TTC549 (cell line): ENCODE results near the gene TRABD.

Experiments used
- FAIRE-seq: peaks from 2 replicates; lab custom pipeline; 2012; peaks lifted over from hg19 to GRCh38; lab: Jason Lieb, UNC

TRABD gene

DNA sequence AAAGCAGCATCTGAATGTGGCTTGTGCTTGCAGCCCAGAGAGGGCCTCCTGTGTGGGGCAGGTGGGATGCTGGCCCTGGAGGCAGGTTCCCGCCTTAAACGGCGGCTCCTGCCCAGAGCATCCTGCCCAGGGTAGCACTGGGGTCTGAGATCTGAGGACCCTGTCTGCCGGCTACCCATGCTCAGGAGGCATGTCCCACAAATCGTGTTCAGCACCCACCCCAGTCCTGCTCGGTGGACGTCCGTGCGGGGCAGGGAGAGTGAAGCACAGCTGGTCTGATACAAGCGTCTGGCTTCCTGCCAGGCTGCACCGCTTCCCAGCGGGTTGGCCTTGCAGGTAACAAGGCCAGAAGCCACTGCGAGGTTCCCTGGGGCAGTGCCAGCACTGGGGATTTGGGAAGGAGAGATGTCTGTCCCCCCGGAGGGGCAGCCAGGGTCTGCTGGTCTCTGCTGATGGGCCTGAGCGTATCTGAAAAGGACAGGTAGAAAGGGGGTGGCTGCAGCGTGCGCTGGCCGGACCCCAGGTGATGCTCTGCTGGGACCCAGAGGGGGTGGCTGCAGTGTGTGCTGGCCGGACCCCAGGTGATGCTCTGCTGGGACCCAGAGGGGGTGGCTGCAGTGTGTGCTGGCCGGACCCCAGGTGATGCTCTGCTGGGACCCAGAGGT is 3.6 kb downstream of the TRABD start:
- FAIRE-seq = no peak

DNA sequence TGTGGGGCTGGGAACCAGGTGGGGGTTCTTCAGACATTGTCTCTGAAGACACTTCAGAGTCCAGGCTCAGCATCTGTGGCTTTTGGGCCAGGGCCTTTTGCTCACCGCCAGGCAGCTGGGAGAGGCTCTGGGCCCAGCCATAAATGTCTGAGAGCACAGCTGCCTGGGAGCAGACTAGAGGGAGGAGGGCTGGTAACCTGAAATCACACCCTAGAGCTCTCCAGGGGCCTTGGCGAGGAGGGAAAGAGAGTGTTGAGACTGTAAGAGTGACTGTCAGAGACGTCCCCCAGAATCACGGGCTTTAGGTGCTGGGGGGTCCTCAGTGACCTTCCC is 4.1 kb downstream of the TRABD start:
- FAIRE-seq = no peak

DNA sequence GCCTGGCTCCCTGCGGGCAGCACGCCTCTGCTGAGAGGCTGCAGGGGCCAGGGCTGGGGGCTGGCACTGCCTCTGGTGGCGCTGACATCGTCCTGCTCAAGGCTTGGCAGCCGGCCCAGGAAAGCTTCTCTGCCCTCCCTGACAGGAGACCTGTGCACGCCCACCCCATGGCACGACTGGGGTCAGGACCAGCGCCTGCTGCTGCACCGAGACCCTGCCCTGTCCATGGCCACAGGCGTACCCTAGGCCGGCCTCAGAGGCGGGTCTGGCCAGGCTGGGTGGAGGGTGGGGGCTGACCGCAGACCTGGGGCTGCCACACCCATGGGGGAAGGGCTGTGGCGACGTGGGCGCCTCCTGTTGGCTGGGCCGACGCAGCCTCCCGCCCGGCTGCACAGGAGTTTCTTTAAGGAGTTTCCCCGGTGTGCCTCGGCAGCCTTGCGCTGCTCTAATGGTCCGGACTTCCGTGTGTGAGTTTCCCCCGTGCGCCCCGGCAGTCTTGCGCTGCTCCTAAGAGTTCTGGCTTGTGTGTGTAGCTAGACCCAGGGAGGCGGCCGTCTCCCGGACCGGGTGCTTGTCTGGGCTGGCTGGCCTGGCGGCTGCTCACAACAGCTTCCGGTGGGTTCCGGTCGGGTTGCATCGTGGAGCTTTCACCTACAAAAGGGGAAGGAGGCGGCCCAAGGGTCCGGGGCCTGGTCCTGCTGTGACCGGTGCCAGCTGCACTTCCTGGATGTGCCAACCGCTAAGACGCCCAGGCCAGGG is 4.6 kb downstream of the TRABD start:
- FAIRE-seq = no peak

GRCh38 chr22:50190941-50191741 is 5.4 kb downstream of the TRABD start:
- FAIRE-seq = no peak

- no peak for FAIRE-seq
Observed at GRCh38 chr22:50192436-50193204, 6.9 kb downstream of the TRABD start.

- no peak for FAIRE-seq
Observed at GRCh38 chr22:50193621-50194020, 7.9 kb downstream of the TRABD start.

- FAIRE-seq = no peak
Observed at GRCh38 chr22:50194037-50194805, 8.5 kb downstream of the TRABD start.

DNA sequence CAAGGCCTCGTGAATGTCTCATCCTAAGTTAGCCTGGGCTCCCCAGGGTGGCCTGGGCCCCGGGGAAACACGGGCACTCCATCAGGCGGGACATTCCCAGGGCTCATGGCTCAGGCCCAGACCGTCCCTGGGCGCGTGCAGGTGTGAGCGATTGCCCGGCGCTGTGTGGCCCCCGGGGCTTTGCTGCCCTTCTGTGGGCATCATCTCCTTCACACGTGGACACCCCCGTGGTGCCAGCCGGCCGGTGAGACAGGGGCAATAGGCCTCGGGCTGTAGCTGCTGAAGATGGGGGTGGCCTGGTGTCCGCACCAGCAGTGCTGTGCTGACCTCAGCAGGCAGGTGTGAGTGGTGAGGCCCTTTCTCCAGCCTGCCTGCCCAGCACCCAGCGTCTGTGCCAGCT is 10.5 kb downstream of the TRABD start:
- no peak for FAIRE-seq

- FAIRE-seq = no peak
Observed at GRCh38 chr22:50197000-50197800, 11.5 kb downstream of the TRABD start.

- FAIRE-seq = no peak
Observed at GRCh38 chr22:50197856-50198623, 12.3 kb downstream of the TRABD start.

DNA sequence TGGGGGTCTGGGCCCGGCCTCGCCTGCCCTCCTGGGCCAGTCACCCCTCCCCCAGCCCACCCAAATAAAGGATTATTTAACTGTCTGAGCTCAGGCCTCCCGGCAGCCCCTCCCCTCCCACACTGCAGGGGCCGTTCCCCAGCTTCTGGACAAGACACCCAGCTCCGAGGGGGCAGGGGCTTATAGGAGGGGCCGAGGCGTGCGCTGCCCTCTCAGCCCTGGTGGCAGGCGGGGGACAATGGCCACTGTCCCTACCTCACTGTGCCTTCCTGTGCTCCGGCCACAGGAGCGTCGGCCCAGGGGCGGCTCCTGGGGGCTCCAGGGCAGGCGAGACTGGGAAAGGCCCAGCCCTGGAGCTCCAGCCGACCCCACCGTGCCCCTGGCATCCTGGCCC is 12.9 kb downstream of the TRABD start:
- FAIRE-seq = no peak

- no peak for FAIRE-seq
Observed at GRCh38 chr22:50199251-50199721, 13.6 kb downstream of the TRABD start.

GRCh38 chr22:50199829-50200460 is 14.2 kb downstream of the TRABD start:
- no peak for FAIRE-seq

GRCh38 chr22:50200461-50201190 is 14.9 kb downstream of the TRABD start, which contains the start of gene SELENOO:
TSS of gene SELENOO (plus strand) at chr22:50201011. CDS start at chr22:50201037, 26 bp downstream.
- FAIRE-seq = no peak

DNA sequence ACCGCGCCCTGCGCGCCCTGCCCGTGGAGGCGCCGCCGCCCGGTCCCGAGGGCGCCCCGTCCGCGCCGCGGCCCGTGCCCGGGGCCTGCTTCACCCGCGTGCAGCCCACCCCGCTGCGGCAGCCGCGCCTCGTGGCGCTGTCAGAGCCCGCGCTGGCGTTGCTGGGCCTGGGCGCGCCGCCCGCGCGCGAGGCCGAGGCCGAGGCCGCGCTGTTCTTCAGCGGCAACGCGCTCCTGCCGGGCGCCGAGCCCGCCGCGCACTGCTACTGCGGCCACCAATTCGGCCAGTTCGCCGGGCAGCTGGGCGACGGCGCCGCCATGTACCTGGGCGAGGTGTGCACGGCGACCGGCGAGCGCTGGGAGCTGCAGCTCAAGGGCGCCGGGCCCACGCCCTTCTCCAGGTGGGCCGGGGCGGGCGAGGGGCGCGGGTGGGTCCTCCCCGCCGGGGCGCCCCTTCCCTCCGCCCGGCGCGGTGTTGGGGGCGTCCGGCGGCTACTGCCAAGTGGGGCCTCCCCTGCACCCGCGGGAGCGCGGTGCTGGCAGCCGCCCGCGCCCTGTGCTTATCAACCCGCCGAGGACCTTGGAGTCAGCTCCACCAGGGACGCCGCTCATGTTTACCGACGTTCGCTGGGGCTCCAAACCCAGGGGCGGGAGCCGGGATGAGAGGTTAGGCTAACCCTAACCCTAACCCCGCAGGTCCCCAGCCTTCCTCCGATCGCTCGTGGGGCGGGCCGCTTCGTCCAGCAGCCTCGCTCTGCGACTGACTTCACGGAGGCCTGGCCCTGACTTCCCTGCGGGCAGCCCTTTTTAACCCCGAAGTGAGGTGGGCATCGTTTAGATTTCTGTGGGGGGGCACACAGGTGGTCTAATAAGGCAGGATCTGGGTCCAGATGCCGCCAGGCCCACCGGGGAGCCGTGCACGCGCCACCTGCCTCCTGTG is 15.7 kb downstream of the TRABD start:
- FAIRE-seq = no peak

DNA sequence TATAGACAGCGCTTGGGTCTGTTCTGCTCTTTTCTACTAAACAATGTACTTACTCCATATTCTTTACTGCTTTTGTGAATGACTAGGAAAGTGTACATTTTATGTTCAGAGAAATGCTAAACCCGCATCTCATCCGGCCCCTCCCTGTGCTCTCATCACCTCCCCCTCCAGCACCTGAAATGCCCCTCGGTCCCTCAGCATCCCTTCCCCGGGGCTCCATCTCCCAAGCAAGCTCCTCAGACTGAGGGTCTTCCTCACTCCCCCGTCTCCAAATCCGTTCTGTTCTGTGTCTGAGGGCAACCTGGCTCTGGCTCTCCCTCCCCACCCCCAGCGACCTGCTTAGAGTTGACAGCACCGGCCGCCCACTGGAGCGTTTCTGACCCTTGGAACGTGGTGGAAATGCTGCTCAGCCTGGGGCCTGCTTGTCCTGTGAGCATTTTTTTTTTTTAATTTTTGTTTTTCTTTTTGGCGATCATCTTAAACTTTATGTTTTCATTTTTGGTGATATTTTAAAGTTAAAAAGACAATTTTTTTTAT is 16.5 kb downstream of the TRABD start:
- FAIRE-seq = no peak

GRCh38 chr22:50203288-50203687 is 17.6 kb downstream of the TRABD start:
- FAIRE-seq = no peak
